ENCODE data around the gene MAPK8. TPM values are rescaled to one million over a fixed set of nuclear protein-coding genes. Genes with fewer than 3 reads are reported as not detected.

Gene MAPK8
- total RNA-seq, 2 donors from 2014 or later: 34.0 to 35.8 TPM

DNA sequence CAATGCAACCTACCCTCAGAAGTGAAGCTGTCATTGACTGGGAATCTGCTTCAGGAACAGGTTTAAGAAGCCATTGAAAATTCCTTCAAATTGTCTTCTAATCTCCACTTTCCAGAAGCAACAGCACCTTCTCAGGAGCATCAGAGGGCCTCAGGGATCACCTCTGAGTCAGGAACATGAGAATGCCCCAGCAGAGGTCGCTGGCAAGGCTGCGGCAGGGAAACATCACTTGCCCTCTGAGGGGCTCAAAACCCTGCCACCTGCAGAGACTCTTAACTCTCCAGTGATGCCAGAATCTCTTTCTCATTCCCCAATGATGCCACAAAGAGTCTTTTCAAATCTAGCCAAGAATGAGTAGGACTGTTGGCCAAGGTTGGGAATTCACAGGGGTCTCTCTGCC, 5.9 kb upstream of the MAPK8 start:
- no peak for DNase-seq
- Mint-ChIP-seq H3K36me3 (ENCODE audit: low read depth) (peaks cover 4% of the 10 kb centered on the region), H3K4me1 (peaks cover 5% of the 10 kb centered on the region), H3K27me3 (peaks cover 15% of the 10 kb centered on the region), H3K4me3 (no peak overlapping the region), H3K27ac (no peak overlapping the region)
- ATAC-seq: no peak
- no peaks in the 10 kb centered on the region for H3K9me3 ChIP-seq (ENCODE audit: control insufficient read depth, low read length, poor library complexity, severe bottlenecking)

DNA sequence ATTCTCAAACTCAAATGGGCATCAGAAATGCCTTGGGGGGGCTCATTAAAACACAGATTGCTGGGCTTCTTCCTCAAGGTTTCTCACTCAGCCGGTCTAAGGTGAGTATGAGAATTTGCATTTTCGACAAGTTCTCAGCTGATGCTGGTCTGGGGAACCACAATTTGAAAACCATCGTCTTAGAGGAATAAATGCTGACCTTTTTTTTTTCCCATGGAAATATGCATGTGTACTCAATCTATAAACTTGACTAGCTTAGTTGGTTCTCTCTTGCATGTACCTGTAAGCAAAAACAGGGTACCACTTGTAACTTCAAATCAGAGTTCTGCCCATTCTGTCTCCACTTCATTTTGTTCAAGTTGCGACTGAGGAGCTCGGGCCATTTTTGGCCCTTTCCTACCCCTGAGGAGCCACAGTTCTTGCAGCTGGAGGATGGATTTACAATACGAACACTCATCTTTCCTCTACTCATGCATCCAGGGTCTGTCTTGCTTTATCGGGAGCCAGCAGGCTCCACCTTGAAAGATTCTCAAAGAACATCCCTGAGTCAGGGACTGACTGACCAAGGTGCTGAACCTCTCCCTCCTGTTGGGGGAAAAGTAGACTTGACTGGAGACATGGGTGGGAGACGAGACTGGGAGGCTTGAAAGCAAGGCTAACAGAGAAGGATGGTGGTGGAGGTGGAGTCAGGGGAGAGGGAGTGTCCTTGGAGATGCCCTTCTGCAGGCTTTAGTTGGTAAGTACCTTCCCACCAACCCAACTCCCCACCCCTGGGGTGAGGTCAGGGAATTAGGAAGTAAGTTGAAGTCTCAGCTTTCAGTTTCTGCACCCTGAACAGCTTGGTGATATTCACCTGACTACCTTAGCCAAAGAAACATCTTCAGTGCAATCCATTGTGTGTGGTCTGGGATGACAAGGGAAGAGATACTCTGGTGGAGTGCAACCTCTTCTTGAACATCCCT, 3.7 kb upstream of the MAPK8 start:
- ATAC-seq (no peak), DNase-seq (no peak)
- peaks cover 15% of the 10 kb centered on the region for H3K27me3 Mint-ChIP-seq
- no peak overlapping the region for H3K27ac Mint-ChIP-seq
- no peak overlapping the region for H3K4me3 Mint-ChIP-seq
- H3K36me3 Mint-ChIP-seq (ENCODE audit: low read depth): peaks cover 4% of the 10 kb centered on the region
- no peaks in the 10 kb centered on the region for H3K9me3 ChIP-seq (ENCODE audit: control insufficient read depth, low read length, poor library complexity, severe bottlenecking)
- H3K4me1 Mint-ChIP-seq: peaks cover 9% of the 10 kb centered on the region

DNA sequence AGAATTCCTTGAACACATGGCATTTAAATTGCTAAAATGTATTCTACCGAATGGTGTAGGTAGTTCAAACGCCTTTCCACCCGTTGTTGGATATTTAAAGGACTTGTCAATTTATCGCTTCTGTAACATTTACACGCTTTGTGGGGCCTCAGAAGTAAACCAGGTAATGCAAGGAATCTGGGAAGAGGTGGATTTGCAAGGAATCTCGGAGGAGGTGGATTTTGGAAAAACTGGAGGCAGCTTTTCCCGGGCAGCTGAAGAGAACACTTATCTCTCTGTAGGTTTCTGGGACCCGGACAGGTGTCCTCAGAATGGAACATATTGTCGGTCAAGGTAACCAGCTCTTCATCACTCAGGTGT, 592 bp upstream of the MAPK8 start:
- H3K9me3 ChIP-seq (ENCODE audit: control insufficient read depth, low read length, poor library complexity, severe bottlenecking): no peaks in the 10 kb centered on the region
- H3K4me3 Mint-ChIP-seq: peak overlapping the region; percentile 88
- no peak for DNase-seq
- H3K36me3 Mint-ChIP-seq (ENCODE audit: low read depth): peaks cover 4% of the 10 kb centered on the region
- H3K27me3 Mint-ChIP-seq: no peaks in the 10 kb centered on the region
- H3K27ac Mint-ChIP-seq: no peak overlapping the region
- H3K4me1 Mint-ChIP-seq: peaks cover 18% of the 10 kb centered on the region
- ATAC-seq: no peak

DNA sequence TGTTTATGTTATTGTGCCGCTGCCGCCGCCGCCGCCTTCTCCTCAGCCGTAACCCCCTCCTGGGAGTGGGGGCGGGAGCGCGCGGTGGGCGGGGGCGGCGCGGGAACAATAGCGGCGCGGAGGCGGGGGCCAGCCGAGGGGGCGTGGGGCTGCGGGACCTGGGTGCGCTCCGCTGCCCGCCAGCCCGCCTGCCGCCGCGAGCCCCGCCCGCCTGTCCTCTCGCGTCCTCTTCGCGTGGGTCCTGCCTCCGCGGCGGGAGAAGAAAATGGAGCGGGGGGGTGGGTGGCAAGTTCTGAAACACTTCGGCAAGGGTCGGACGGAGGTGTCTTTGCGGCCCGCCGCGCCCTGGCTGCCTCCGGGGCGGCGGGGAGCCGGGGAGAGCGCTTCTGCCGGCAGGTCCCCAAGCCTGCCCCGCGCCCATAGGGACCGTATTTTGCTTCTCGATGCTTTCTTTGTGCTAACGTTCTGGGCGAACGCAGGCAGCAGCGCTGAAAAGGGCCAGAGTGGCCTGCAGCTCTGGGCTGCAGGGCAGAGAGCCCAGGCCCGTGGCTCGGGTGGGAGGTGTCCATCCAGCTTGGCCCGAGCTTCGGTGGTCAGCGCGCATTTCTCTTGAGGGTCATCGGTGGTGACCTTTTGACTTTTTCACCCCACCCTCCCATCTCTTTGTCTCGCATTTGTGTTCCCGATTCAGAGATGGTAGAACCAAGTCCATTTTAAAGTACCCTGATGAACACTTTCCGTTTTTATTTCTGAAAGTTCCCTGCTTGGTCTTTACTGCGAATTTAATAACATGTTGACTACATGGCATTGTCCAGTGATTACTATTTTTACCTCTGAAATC, 613 bp downstream of the MAPK8 start:
- DNase-seq (peak; percentile 53 to 79 (median 79)), ATAC-seq (peak; percentile 65)
- Mint-ChIP-seq H3K36me3 (ENCODE audit: low read depth) (no peaks in the 10 kb centered on the region), H3K4me1 (peaks cover 18% of the 10 kb centered on the region), H3K4me3 (peak overlapping the region; percentile 88), H3K27ac (peak overlapping the region; percentile 89), H3K27me3 (no peaks in the 10 kb centered on the region)
- H3K9me3 ChIP-seq (ENCODE audit: control insufficient read depth, low read length, poor library complexity, severe bottlenecking): no peaks in the 10 kb centered on the region

DNA sequence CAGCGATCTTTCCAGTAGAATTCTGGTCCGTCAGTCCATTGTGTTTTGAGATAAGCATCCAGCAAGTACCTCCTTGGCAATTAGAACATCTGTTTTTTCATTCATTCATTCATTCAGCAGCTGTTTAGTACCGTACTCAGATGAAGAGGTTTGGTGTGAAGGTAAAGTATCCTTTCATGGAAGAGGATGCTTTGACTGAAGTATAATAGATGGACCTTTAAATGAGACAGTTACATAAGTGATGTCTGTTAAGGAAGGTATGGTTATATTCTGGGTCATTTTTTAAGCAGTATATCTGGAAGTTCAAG, 1.2 kb downstream of the MAPK8 start:
- H3K36me3 Mint-ChIP-seq (ENCODE audit: low read depth): no peaks in the 10 kb centered on the region
- no peaks in the 10 kb centered on the region for H3K27me3 Mint-ChIP-seq
- DNase-seq (no peak), ATAC-seq (no peak)
- peaks cover 20% of the 10 kb centered on the region for H3K4me1 Mint-ChIP-seq
- H3K27ac Mint-ChIP-seq: peak overlapping the region; percentile 89
- peak overlapping the region; percentile 88 for H3K4me3 Mint-ChIP-seq
- no peaks in the 10 kb centered on the region for H3K9me3 ChIP-seq (ENCODE audit: control insufficient read depth, low read length, poor library complexity, severe bottlenecking)

DNA sequence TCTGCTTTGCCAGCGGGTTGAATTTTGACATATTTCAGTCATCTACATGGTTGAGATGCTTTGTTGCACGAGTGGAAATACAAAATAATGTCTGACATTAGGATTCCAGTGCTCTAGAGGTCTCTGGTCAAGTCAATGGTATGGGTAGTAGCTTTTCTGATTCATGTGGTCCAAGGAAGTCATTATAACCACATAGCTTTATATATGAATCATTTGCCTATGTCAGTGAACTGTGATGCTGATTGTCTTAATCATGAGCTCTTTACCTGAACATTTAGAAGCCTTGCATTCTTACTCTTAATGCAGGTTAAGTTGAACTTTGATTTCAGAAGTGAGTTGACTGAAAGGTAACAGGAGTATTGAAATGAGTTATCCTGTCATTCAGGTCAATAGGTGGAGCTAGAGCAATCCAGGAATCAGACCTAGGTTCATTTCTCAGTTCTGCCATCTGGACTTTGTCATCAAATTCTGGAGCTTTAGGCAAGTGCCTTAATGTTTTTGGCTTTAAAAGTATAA, 3.3 kb downstream of the MAPK8 start:
- ATAC-seq (no peak), DNase-seq (no peak)
- H3K27me3 Mint-ChIP-seq: no peaks in the 10 kb centered on the region
- no peaks in the 10 kb centered on the region for H3K9me3 ChIP-seq (ENCODE audit: control insufficient read depth, low read length, poor library complexity, severe bottlenecking)
- H3K27ac Mint-ChIP-seq: no peak overlapping the region
- no peaks in the 10 kb centered on the region for H3K36me3 Mint-ChIP-seq (ENCODE audit: low read depth)
- H3K4me1 Mint-ChIP-seq: peaks cover 30% of the 10 kb centered on the region
- no peak overlapping the region for H3K4me3 Mint-ChIP-seq

DNA sequence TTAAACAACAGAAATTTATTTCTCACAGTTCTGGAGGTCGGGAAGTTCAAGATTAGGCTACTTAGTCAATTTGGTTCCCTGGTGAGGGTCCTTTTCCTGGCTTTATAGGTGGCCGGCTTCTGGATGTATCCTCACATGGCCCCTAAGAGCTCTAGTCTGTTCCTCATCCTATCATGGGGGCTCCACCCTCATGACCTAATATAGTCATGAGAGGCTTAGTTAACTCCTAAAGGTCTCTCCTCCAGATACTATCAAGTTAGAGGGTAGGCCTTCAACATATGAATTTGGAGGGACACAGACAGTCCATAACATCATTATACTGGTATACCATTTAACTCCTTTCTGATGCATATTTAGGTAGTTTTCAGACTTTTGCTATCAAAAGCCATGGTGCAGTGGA, 7.6 kb downstream of the MAPK8 start:
- no peak overlapping the region for H3K4me3 Mint-ChIP-seq
- ATAC-seq: no peak
- H3K27me3 Mint-ChIP-seq: no peaks in the 10 kb centered on the region
- peaks cover 28% of the 10 kb centered on the region for H3K4me1 Mint-ChIP-seq
- H3K9me3 ChIP-seq (ENCODE audit: control insufficient read depth, low read length, poor library complexity, severe bottlenecking): no peaks in the 10 kb centered on the region
- DNase-seq: no peak
- no peaks in the 10 kb centered on the region for H3K36me3 Mint-ChIP-seq (ENCODE audit: low read depth)
- H3K27ac Mint-ChIP-seq: no peak overlapping the region

DNA sequence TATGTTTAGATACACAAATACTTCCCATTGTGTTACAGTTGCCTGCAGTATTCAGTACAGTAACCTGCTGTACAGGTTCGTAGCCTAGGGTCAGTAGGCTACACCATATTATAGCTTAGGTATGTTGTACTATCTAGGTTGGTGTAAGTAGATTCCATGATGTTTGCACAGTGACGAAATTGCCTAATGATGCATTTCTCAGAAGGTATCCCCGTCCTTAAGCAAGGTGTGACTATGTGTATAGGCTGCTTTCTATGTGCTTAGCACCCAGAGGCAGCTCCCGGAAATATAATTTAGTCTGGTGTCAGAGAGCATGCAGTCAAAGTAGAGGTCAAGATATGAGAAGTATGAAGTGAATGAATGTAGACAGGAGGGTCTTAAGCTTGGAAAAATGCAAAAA, 9.8 kb downstream of the MAPK8 start:
- no peak overlapping the region for H3K27ac Mint-ChIP-seq
- H3K27me3 Mint-ChIP-seq: no peaks in the 10 kb centered on the region
- H3K4me1 Mint-ChIP-seq: peaks cover 22% of the 10 kb centered on the region
- no peaks in the 10 kb centered on the region for H3K36me3 Mint-ChIP-seq (ENCODE audit: low read depth)
- no peak overlapping the region for H3K4me3 Mint-ChIP-seq
- DNase-seq: no peak
- H3K9me3 ChIP-seq (ENCODE audit: control insufficient read depth, low read length, poor library complexity, severe bottlenecking): no peaks in the 10 kb centered on the region
- ATAC-seq: no peak

DNA sequence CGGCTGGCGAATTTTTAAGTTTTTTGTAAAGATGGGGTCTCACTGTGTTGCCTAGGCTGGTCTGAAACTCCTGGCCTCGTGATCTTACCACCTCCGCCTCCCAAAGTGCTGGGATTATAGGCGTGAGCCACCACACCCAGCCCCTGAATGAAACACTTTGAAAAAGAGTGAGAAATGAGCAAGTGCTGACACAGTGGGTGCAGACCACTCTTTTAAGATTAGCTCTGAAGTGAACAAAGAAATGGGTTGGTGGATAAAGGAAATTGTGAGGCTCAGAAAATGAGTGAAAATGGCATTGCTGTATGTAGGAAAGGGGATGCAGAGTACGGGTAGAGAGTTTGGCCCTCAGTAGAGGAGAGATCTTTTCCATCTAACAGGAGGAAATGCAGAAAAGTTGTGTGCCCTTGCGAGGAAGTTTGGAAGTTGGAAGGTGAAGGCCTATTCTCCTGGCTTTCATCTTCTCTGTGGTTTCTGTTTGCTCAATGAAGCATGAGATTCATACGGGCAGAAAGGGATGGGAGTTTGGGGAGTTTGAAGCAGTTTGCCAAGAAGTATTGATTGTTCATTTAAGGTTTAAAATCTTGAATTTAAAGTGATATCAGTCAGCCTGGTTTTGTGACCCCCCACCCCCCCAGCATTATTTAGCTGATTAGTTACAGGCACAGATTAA, 11.0 kb downstream of the MAPK8 start:
- no peak for ATAC-seq
- H3K4me3 Mint-ChIP-seq: no peak overlapping the region

DNA sequence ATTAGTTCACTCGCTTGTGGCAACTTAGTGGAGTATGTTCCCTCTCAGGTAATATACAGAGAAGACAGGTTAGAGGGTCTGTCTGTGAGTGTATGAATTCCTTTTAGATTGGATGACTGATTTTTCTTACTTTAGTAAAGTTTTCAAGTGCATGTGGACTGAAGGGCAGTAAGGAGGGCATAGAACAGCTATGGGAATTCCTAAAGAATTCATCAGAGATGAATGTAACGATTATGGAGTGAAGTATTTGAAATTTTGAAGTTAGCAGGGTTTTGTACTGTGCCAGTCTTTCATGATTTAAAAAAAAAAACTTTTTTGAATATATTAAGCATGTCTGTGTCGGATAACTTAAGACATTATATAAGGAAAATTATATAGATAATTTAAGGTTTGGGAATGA, 15.5 kb downstream of the MAPK8 start:
- H3K9me3 ChIP-seq (ENCODE audit: control insufficient read depth, low read length, poor library complexity, severe bottlenecking): no peaks in the 10 kb centered on the region
- no peak overlapping the region for H3K4me3 Mint-ChIP-seq
- H3K27ac Mint-ChIP-seq: no peak overlapping the region
- peaks cover 23% of the 10 kb centered on the region for H3K4me1 Mint-ChIP-seq
- peaks cover 2% of the 10 kb centered on the region for H3K36me3 Mint-ChIP-seq (ENCODE audit: low read depth)
- no peaks in the 10 kb centered on the region for H3K27me3 Mint-ChIP-seq
- no peak for DNase-seq
- no peak for ATAC-seq

More for the DNA sequence above, 11.0 kb downstream of the MAPK8 start:
- Mint-ChIP-seq H3K27ac (no peak overlapping the region), H3K36me3 (ENCODE audit: low read depth) (no peaks in the 10 kb centered on the region), H3K4me1 (peaks cover 24% of the 10 kb centered on the region), H3K27me3 (no peaks in the 10 kb centered on the region)
- DNase-seq: no peak
- H3K9me3 ChIP-seq (ENCODE audit: control insufficient read depth, low read length, poor library complexity, severe bottlenecking): no peaks in the 10 kb centered on the region

DNA sequence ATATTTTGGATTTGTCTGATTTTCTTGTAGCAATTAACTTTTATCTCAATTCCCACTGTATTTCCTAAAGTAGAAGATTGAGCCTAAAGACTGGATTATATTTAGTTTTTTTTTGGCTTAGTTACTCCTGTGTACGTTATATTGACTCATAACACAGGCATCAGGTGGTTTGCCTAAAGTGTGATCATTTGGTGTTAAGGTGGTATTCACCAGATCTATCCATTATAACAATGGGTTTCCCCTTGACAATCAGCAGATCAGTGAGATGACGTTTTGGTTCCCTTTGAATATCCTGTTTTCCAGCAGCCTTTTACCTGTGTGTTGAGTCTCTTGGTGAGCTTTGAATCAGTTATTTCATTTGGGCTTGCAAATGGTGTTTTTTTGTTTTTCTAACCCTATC, 18.1 kb downstream of the MAPK8 start:
- H3K9me3 ChIP-seq (ENCODE audit: control insufficient read depth, low read length, poor library complexity, severe bottlenecking): no peaks in the 10 kb centered on the region
- peak overlapping the region; percentile 14 for H3K27ac Mint-ChIP-seq
- no peaks in the 10 kb centered on the region for H3K27me3 Mint-ChIP-seq
- peaks cover 2% of the 10 kb centered on the region for H3K36me3 Mint-ChIP-seq (ENCODE audit: low read depth)
- ATAC-seq (peak; percentile 41), DNase-seq (no peak)
- peaks cover 31% of the 10 kb centered on the region for H3K4me1 Mint-ChIP-seq
- no peak overlapping the region for H3K4me3 Mint-ChIP-seq

DNA sequence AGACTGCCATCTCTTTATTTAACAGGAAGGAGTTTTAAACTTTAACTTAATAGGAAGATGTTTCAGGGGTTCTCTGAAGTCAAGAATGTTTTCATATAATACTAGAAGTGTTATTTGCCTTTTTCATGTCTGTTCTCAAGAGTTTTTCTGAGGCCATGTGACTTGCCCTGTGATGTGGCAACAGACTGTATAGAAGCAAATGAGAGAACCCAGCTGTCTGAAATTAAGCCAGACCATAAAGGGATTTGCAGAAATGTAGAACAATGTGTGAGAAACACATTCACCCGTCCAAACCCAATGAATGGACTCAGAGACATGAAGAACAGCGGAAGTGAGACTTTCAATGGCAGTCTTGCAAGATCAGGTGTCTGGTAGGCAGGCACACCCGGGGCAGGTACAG, 23.8 kb downstream of the MAPK8 start:
- no peak for ATAC-seq
- Mint-ChIP-seq H3K36me3 (ENCODE audit: low read depth) (peaks cover 4% of the 10 kb centered on the region), H3K4me3 (no peak overlapping the region), H3K27me3 (no peaks in the 10 kb centered on the region), H3K4me1 (peaks cover 20% of the 10 kb centered on the region), H3K27ac (no peak overlapping the region)
- no peak for DNase-seq
- H3K9me3 ChIP-seq (ENCODE audit: control insufficient read depth, low read length, poor library complexity, severe bottlenecking): no peaks in the 10 kb centered on the region

DNA sequence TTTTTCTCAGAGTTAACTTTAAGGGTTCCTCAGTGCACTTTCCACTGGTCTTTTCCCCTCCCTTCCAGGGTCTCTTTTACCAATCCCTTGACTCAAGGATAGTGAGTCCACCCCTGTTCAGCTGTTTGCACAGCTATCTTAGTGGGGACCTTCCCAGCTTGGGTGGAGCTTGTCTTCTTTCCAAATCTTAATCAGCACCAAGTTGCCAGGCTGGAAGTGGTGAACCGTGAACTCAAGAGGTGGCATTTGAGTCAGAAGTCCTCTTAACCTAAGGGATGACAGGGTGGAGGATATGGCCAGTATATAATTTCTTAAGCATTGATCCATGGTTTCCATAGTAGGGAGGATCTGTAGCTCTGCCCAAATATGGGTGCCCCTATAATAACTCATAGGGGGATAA, 25.0 kb downstream of the MAPK8 start:
- H3K4me3 Mint-ChIP-seq: no peak overlapping the region
- H3K4me1 Mint-ChIP-seq: peaks cover 19% of the 10 kb centered on the region
- no peak overlapping the region for H3K27ac Mint-ChIP-seq
- H3K36me3 Mint-ChIP-seq (ENCODE audit: low read depth): peaks cover 4% of the 10 kb centered on the region
- H3K9me3 ChIP-seq (ENCODE audit: control insufficient read depth, low read length, poor library complexity, severe bottlenecking): no peaks in the 10 kb centered on the region
- DNase-seq: no peak
- no peak for ATAC-seq
- H3K27me3 Mint-ChIP-seq: no peaks in the 10 kb centered on the region

All from T-helper 17 cell (primary cell).